Activated CD8-positive, alpha-beta T cell treated with anti-CD3 and anti-CD28 coated beads for 36 hours (primary cell): Measurements from ENCODE around the gene ZNF614. TPM values are rescaled to one million over a fixed set of nuclear protein-coding genes. Genes with fewer than 3 reads are reported as not detected.
A peak's percentile ranks its signal among the peaks of the same experiment; 100 is the strongest.

Experiments
- ATAC-seq: fragments of 200-7000 bp; cut with Tn5 transposase; one replicate; pipeline ENCODE4 v1.10.0; 2021; ENCODE audit warnings: mild to moderate bottlenecking, moderate library complexity
- CTCF ChIA-PET: fragments of 350-600 bp; sonication (Branson Sonifier 250); formaldehyde crosslinking; loops from one replicate; lab custom pipeline; 2021; ENCODE audit warnings: antibody characterized with exemption; lab: Charles Lee
- POLR2A ChIA-PET: fragments of 350-600 bp; sonication (Branson Sonifier 250); formaldehyde crosslinking; loops from one replicate; lab custom pipeline; 2021; ENCODE audit warnings: antibody characterized with exemption; lab: Charles Lee
- DNase-seq: peaks from one replicate; pipeline ENCODE4 v3.0.0-alpha.2; 2020
- H3K27ac Mint-ChIP-seq: one replicate; pipeline ENCODE4 v1.8.0; 2021; ENCODE audit warnings: mild to moderate bottlenecking, mixed read lengths
- H3K27me3 Mint-ChIP-seq: one replicate; pipeline ENCODE4 v1.8.0; 2021; ENCODE audit warnings: mixed read lengths
- H3K36me3 Mint-ChIP-seq: one replicate; pipeline ENCODE4 v1.8.0; 2021; ENCODE audit warnings: low read depth, mixed read lengths
- H3K4me1 Mint-ChIP-seq: one replicate; pipeline ENCODE4 v1.8.0; 2021; ENCODE audit warnings: low read depth, mixed read lengths
- H3K4me3 Mint-ChIP-seq: one replicate; pipeline ENCODE4 v1.8.0; 2021; ENCODE audit warnings: mild to moderate bottlenecking, moderate library complexity, mixed read lengths
- H3K9me3 Mint-ChIP-seq: one replicate; pipeline ENCODE4 v1.8.0; 2021; ENCODE audit warnings: mixed read lengths
- intact Hi-C: fragments of 100-400 bp; cut with micrococcal nuclease; formaldehyde crosslinking; loops from one replicate; pipeline ENCODE4 v1.10.0; 2022
- total RNA-seq, 2 experiments: library from RNA; stranded (reverse); gene quantifications; one replicate each; pipeline ENCODE4 v1.2.3, GENCODE V29; 2021
- TF ChIP-seq, protein P1 (sequence below): fragments of 200-600 bp; IDR thresholded peaks from one replicate; pipeline ENCODE4 v1.8.0; 2022; ENCODE audit warnings: antibody characterized with exemption, mild to moderate bottlenecking

The ZNF614 gene
- total RNA-seq, 2 experiments from 2014 or later, result 11.9 to 13.3 TPM

GRCh38 chr19:52022193-52022592, 6.0 kb downstream of the ZNF614 start:
- CTCF ChIA-PET, result no interaction called here
- peaks cover 97% of the 10 kb centered on the region for H3K36me3 Mint-ChIP-seq
- H3K4me3 Mint-ChIP-seq, result no peak overlapping the region
- H3K27me3 Mint-ChIP-seq, result no peaks in the 10 kb centered on the region
- H3K9me3 Mint-ChIP-seq, result peaks cover 75% of the 10 kb centered on the region
- intact Hi-C loops, result no loop called here
- ATAC-seq (no peak), DNase-seq (no peak)
- TF ChIP-seq, protein P1, sequence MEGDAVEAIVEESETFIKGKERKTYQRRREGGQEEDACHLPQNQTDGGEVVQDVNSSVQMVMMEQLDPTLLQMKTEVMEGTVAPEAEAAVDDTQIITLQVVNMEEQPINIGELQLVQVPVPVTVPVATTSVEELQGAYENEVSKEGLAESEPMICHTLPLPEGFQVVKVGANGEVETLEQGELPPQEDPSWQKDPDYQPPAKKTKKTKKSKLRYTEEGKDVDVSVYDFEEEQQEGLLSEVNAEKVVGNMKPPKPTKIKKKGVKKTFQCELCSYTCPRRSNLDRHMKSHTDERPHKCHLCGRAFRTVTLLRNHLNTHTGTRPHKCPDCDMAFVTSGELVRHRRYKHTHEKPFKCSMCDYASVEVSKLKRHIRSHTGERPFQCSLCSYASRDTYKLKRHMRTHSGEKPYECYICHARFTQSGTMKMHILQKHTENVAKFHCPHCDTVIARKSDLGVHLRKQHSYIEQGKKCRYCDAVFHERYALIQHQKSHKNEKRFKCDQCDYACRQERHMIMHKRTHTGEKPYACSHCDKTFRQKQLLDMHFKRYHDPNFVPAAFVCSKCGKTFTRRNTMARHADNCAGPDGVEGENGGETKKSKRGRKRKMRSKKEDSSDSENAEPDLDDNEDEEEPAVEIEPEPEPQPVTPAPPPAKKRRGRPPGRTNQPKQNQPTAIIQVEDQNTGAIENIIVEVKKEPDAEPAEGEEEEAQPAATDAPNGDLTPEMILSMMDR, result no peak
- H3K27ac Mint-ChIP-seq, result no peak overlapping the region
- POLR2A ChIA-PET, result interaction anchor here (0.6 kb wide), 1 partner anchor 1370 kb away, joined by 4 read pairs; no protein-coding TSS in a partner anchor
- peaks cover 11% of the 10 kb centered on the region for H3K4me1 Mint-ChIP-seq

DNA sequence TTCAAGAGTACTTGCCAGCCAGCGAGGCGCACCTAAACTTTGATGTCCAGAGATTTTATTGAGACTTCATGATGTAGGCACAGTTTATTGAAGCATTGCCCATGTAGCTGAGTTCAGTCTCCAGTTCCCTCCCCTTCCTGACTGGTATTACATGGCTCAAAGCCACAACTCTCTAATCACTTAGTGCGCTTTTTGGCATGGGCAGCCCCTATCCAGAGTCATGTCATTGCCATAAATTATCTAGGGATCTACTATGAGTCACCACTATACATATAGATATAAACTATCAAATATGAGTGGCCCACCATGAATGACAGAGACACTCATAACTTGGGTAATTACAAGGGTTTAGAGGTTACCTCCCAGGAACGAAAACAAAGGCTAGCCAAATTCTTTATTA, 7.7 kb downstream of the ZNF614 start:
- DNase-seq, result no peak
- peaks cover 5% of the 10 kb centered on the region for H3K4me1 Mint-ChIP-seq
- H3K27ac Mint-ChIP-seq, result no peak overlapping the region
- H3K36me3 Mint-ChIP-seq, result peaks cover 97% of the 10 kb centered on the region
- H3K27me3 Mint-ChIP-seq, result no peaks in the 10 kb centered on the region
- ChIA-PET CTCF (no interaction called here), POLR2A (interaction anchor here (1.1 kb wide), 1 partner anchor 13 kb away, joined by 3 read pairs; the partner anchor contains the start of gene ZNF615)
- peaks cover 76% of the 10 kb centered on the region for H3K9me3 Mint-ChIP-seq
- intact Hi-C loops, result no loop called here
- TF ChIP-seq, protein P1, result no peak
- ATAC-seq, result no peak
- no peak overlapping the region for H3K4me3 Mint-ChIP-seq

- CTCF ChIA-PET, result interaction anchor here (1.1 kb wide), 1 partner anchor 18 kb away, joined by 4 read pairs; no protein-coding TSS in a partner anchor
- Mint-ChIP-seq H3K36me3 (peaks cover 58% of the 10 kb centered on the region), H3K9me3 (peaks cover 30% of the 10 kb centered on the region), H3K4me1 (peaks cover 17% of the 10 kb centered on the region), H3K27ac (no peak overlapping the region), H3K27me3 (no peaks in the 10 kb centered on the region), H3K4me3 (no peak overlapping the region)
- DNase-seq, result no peak
- intact Hi-C loops, result no loop called here
- POLR2A ChIA-PET, result no interaction called here
- TF ChIP-seq, protein P1, result no peak
- ATAC-seq, result no peak
Observed at GRCh38 chr19:52010674-52011073, 17.5 kb downstream of the ZNF614 start.

GRCh38 chr19:52007806-52008557, 20.2 kb downstream of the ZNF614 start, which contains the start of gene ZNF615:
Gene ZNF615, minus strand, starts transcription at chr19:52008211. Its CDS starts 4,500 bp downstream, at chr19:52003711.
- intact Hi-C loops, result no loop called here
- peak; percentile 93 for DNase-seq
- Mint-ChIP-seq H3K27ac (peak within 1 kb of the TSS; percentile 98), H3K4me3 (peak within 1 kb of the TSS; percentile 98), H3K27me3 (no peaks in the 10 kb centered on the region), H3K36me3 (peaks cover 62% of the 10 kb centered on the region), H3K4me1 (peaks cover 17% of the 10 kb centered on the region), H3K9me3 (peaks cover 36% of the 10 kb centered on the region)
- TF ChIP-seq, protein P1, result no peak
- ChIA-PET POLR2A (interaction anchor here (0.8 to 1.6 kb wide), 7 partner anchors 8 to 41 kb away, joined by 3 to 8 read pairs (median 4); partner anchors contain the start of genes ZNF350, ZNF432 and ZNF614), CTCF (no interaction called here)
- peak; percentile 98 for ATAC-seq

- peak overlapping the region; percentile 98 for H3K27ac Mint-ChIP-seq
- ATAC-seq, result peak; percentile 6
- peak; percentile 12 for DNase-seq
Observed at GRCh38 chr19:52007451-52007805, 20.8 kb downstream of the ZNF614 start.

More at GRCh38 chr19:52007451-52007805, 20.8 kb downstream of the ZNF614 start:
- H3K4me3 Mint-ChIP-seq, result peak overlapping the region; percentile 98
- H3K27me3 Mint-ChIP-seq, result no peaks in the 10 kb centered on the region
- intact Hi-C loops, result no loop called here
- H3K9me3 Mint-ChIP-seq, result peaks cover 33% of the 10 kb centered on the region
- TF ChIP-seq, protein P1, result no peak
- H3K4me1 Mint-ChIP-seq, result peaks cover 17% of the 10 kb centered on the region
- POLR2A ChIA-PET, result interaction anchor here (0.8 to 1.6 kb wide), 6 partner anchors 7 to 41 kb away, joined by 3 to 8 read pairs (median 4); partner anchors contain the start of genes ZNF350, ZNF432 and ZNF614
- CTCF ChIA-PET, result no interaction called here
- peaks cover 60% of the 10 kb centered on the region for H3K36me3 Mint-ChIP-seq
